ENCODE data around the gene PLEK. TPM values are rescaled to one million over a fixed set of nuclear protein-coding genes. Genes with fewer than 3 reads are reported as not detected.

PLEK gene
- total and polyA plus RNA-seq, 9 of the 15 experiments (the other 6 are each of a cell fraction or from before 2014, with no cell fraction given): 0.14 to 1.2 (median 0.36) TPM

DNA sequence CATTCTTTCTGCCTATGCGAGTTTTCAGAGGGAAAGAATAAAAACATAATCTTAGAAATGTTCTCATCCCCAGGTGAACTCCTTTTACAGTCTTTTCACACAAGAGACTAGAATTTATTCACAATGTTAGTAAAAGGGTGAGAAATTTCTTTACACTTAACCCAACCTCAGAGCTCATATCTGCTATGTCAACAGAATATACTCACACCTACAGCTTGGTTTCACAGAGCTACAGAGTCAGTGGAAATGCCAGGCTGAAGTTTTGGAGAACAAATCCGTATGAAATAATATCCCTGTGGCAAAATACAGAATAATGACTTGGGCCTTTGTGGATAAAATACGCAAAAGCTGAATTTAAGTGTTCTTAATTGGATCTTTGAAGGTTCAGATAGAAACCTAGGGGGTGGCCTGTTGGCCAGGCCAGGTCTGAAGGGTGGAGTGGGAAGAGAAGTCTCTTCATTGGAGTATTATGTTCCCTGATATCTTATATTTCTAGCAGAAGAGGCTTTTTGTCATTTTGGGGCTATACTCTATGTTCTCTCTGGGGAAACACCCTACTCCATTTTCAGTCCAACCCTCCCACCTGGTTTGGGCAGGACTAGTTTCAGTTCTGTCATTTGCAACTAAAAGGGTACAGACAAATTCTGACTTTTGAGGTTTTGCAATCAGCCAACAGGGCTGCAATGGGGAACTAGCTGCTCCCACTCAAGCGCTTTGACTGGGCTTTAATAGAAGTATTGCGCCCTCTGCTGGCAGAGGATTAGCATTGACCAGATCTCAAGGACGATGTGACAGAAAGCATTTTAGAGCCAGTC, 76.3 kb downstream of the PLEK start (continued):
- TF ChIP-seq, protein P1, sequence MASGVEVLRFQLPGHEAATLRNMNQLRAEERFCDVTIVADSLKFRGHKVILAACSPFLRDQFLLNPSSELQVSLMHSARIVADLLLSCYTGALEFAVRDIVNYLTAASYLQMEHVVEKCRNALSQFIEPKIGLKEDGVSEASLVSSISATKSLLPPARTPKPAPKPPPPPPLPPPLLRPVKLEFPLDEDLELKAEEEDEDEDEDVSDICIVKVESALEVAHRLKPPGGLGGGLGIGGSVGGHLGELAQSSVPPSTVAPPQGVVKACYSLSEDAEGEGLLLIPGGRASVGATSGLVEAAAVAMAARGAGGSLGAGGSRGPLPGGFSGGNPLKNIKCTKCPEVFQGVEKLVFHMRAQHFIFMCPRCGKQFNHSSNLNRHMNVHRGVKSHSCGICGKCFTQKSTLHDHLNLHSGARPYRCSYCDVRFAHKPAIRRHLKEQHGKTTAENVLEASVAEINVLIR (CRISPR knock-in tag; IDR thresholded peaks at IDR 0.05): no peak
- no peak for TF ChIP-seq TAF1 (IDR thresholded peaks at IDR 0.05; ENCODE audit: control insufficient read depth, extremely low read depth, insufficient read depth, low read length, severe bottlenecking)
- TF ChIP-seq ZNF124 (CRISPR knock-in tag; IDR thresholded peaks at IDR 0.05): no peak
- TF ChIP-seq ZNF12 (CRISPR knock-in tag; IDR thresholded peaks at IDR 0.05): no peak
- TF ChIP-seq ZNF354B (CRISPR knock-in tag; IDR thresholded peaks at IDR 0.05): no peak
- TF ChIP-seq TEAD4 (IDR thresholded peaks at IDR 0.05; ENCODE audit: low read length): no peak; the same call in 1 of the 2 replicates
- no peak for TF ChIP-seq TEAD4 (CRISPR knock-in tag; IDR thresholded peaks at IDR 0.05; ENCODE audit: borderline replicate concordance)
- peak; percentile 28; the same call in 1 of the 2 replicates for TF ChIP-seq STAG1 (CRISPR knock-in tag; IDR thresholded peaks at IDR 0.05; ENCODE audit: borderline replicate concordance)
- TF ChIP-seq TBL1XR1 (IDR thresholded peaks at IDR 0.05; ENCODE audit: low read length in 2 of 2): no peak
- no peak for TF ChIP-seq SNRNP70 (optimal IDR thresholded peaks at IDR 0.05; ENCODE audit: low read depth, low read length)
- TF ChIP-seq HMG20A (CRISPR knock-in tag; conservative IDR thresholded peaks at IDR 0.05): no peak
- TF ChIP-seq ATF7 (IDR thresholded peaks at IDR 0.05): peak; percentile 43; the same call in 1 of the 2 replicates
- TF ChIP-seq BDP1 (IDR thresholded peaks at IDR 0.05; ENCODE audit: insufficient read depth, insufficient read length): no peak
- no peak for TF ChIP-seq NCOA6 (IDR thresholded peaks at IDR 0.05)
- no peak for TF ChIP-seq SAFB (IDR thresholded peaks at IDR 0.05; ENCODE audit: borderline replicate concordance, low read depth, low read length)
- no peak for TF ChIP-seq CHD1 (IDR thresholded peaks at IDR 0.05; ENCODE audit: low read length)
- no peak for TF ChIP-seq ZNF695 (CRISPR knock-in tag; IDR thresholded peaks at IDR 0.05)
- no peak for TF ChIP-seq ZFP36 (IDR thresholded peaks at IDR 0.05; ENCODE audit: low read depth, low read length, partially characterized antibody)
- TF ChIP-seq, protein P2, sequence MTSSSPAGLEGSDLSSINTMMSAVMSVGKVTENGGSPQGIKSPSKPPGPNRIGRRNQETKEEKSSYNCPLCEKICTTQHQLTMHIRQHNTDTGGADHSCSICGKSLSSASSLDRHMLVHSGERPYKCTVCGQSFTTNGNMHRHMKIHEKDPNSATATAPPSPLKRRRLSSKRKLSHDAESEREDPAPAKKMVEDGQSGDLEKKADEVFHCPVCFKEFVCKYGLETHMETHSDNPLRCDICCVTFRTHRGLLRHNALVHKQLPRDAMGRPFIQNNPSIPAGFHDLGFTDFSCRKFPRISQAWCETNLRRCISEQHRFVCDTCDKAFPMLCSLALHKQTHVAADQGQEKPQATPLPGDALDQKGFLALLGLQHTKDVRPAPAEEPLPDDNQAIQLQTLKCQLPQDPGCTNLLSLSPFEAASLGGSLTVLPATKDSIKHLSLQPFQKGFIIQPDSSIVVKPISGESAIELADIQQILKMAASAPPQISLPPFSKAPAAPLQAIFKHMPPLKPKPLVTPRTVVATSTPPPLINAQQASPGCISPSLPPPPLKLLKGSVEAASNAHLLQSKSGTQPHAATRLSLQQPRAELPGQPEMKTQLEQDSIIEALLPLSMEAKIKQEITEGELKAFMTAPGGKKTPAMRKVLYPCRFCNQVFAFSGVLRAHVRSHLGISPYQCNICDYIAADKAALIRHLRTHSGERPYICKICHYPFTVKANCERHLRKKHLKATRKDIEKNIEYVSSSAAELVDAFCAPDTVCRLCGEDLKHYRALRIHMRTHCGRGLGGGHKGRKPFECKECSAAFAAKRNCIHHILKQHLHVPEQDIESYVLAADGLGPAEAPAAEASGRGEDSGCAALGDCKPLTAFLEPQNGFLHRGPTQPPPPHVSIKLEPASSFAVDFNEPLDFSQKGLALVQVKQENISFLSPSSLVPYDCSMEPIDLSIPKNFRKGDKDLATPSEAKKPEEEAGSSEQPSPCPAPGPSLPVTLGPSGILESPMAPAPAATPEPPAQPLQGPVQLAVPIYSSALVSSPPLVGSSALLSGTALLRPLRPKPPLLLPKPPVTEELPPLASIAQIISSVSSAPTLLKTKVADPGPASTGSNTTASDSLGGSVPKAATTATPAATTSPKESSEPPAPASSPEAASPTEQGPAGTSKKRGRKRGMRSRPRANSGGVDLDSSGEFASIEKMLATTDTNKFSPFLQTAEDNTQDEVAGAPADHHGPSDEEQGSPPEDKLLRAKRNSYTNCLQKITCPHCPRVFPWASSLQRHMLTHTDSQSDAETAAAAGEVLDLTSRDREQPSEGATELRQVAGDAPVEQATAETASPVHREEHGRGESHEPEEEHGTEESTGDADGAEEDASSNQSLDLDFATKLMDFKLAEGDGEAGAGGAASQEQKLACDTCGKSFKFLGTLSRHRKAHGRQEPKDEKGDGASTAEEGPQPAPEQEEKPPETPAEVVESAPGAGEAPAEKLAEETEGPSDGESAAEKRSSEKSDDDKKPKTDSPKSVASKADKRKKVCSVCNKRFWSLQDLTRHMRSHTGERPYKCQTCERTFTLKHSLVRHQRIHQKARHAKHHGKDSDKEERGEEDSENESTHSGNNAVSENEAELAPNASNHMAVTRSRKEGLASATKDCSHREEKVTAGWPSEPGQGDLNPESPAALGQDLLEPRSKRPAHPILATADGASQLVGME (CRISPR knock-in tag; IDR thresholded peaks at IDR 0.05): no peak
- TF ChIP-seq HDGF (IDR thresholded peaks at IDR 0.05): no peak
- no peak for TF ChIP-seq ATF1 (CRISPR knock-in tag; IDR thresholded peaks at IDR 0.05)
- no peak for TF ChIP-seq ATF1 (tag; IDR thresholded peaks at IDR 0.05)
- TF ChIP-seq ZNF347 (CRISPR knock-in tag; IDR thresholded peaks at IDR 0.05; ENCODE audit: low read depth): no peak
- TF ChIP-seq NFIX (CRISPR knock-in tag; IDR thresholded peaks at IDR 0.05; ENCODE audit: low read depth): no peak
- TF ChIP-seq ZNF408 (CRISPR knock-in tag; IDR thresholded peaks at IDR 0.05; ENCODE audit: low read depth): no peak
